HG03442 (cell line): ENCODE data around the gene MORN3.
"Not testable (repeated sequence)": the region's sequence is repeated elsewhere in the genome, so short reads cannot be mapped to it uniquely, and the experiment has no call there.

Source experiments
- ATAC-seq: cut with Tn5 transposase; IDR thresholded peaks from one replicate; pipeline ENCODE4 v1.9.1; 2021; ENCODE audit warnings: mild to moderate bottlenecking, moderate library complexity; ENCODE audit not compliant: unreplicated experiment

The MORN3 gene

GRCh38 chr12:121641343-121641630 is 28.2 kb downstream of the MORN3 start:
- ATAC-seq: no peak

- no peak for ATAC-seq
Measured at GRCh38 chr12:121638298-121639202, 30.9 kb downstream of the MORN3 start.

DNA sequence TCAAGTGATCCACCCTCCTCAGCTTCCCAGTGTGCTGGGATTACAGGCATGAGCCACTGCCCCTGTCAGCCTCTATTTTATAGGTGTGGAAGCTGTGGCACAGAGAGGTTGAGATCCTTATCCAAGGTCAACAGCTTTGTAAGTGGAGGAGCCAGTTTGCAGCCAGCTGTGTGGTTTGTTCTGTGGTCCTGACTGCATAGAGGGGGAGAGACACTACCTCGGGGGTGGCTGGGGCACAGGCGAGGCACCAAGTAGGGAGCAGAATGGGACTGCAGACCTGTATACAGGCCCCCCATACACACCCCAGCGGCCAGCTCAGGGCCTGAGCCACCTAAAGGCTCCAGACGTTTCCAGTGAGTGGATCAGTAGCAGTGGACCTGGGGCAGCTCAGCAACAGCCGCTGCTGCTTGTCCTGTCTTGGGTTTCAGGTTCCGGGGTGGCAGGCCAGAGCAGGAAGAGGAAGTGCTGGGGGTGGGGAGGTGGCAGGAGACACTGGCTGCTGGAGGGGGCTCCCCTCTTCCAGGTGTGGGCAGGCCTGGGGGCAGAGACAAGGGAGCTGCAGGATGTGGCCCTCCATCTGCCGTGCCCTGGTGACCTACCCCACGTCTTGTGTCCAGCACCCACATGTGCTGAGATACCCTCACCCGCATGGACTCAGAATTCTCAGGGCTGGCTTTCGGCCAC is 32.1 kb downstream of the MORN3 start:
- no peak for ATAC-seq

DNA sequence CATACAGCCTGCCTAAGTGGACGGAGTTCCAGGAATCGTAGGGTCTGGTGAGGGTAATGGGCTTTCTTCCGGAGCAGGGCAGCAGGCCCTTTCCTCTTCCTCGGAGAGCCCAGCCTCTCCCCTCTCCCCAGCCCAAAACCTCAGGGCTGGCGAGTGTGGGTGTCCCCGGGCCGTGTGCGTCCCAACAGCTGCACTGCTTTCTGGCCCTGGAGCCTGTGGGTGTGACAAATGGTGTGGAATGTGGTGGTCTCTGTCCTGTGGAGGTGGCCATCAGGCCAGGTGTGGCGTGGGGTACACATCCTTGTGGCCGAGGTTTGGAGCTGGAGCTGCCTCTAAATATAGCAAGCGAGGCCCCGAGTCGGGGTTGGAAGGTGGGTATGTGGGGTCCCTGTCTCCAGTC is 34.6 kb downstream of the MORN3 start:
- no peak for ATAC-seq

GRCh38 chr12:121633833-121634196 is 35.6 kb downstream of the MORN3 start:
- not testable (repeated sequence) for ATAC-seq

DNA sequence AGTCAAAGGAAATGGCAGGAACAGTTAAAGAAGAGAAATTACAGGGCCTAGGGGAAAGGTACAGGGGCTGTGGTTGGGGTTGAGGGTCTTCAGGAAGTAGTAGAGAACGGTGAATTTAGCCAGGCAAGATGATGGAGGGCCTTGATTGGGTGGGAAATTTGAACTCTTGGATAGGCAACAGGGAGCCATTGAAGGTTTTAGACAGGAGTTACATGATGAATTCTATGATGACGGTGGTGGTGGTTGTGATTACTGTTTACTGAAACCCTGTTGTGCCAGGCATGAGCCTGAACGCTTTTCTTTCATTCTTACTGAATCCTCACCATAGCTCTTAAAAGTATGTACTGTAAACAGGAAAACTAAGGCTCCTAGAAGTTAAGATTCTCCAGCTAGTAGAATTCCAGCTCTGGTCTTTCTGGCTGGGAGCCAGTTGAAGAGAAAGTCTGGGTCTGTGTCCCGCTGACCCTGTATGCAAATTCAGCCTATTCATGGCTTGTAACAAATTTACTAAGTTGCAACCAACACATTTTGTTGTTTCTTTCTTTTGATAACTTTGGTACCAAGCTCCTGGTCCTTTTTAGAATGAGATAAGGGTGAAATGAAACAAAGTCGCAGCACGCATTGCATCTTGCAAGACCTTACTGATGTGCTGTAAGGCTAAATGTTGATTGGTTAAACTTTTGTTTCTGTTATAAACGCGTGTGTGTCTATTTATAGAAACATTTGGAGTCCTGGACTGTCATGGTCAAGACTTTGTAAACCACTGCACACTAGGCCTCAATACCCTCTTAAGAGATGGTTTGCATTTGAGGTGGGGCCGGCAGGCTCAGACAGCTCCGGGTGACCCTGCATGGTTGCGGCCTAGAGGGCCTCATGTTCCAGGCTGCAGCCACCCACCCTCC is 37.1 kb downstream of the MORN3 start:
- no peak for ATAC-seq

- ATAC-seq: no peak
Measured at GRCh38 chr12:121630791-121631355, 38.6 kb downstream of the MORN3 start.

DNA sequence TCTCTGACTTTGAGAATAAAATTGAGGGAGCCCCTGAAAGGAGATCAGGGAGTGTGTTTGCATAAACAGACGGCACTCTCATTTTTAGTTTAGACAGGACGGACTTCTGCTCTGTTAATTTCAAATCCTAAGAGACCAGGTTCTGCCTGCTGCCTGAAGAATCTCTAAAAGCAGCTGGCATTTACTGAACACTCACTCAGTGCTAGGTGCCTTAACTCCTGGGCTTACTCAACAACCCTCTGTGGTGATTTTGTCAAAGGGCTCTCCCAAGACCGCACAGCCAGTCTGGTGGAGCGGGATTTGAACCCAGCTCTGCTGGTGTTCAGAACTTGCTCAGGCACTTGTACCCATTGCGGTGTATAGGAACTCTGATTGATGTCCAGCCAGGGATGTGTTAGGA is 40.9 kb downstream of the MORN3 start:
- ATAC-seq: no peak

DNA sequence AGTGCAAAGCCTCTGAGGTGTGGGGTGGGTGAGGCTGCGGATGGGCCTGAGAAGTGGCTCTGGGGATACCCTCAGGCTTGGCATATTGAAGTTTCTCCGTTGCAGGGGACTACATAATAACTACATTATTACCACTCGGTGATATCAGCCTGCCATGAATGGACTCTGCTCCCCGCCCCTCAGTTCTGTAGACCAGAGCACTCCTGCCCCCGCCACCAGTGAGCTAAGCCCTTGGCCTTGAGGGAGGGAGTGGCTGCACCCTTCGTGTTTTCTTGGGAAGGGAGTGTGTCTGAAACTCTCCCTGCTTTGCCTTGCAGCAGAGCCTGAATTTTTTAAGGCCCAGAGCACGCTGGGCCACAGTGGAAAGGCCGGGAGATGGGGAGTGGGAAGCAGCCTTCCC is 41.4 kb downstream of the MORN3 start:
- no peak for ATAC-seq

DNA sequence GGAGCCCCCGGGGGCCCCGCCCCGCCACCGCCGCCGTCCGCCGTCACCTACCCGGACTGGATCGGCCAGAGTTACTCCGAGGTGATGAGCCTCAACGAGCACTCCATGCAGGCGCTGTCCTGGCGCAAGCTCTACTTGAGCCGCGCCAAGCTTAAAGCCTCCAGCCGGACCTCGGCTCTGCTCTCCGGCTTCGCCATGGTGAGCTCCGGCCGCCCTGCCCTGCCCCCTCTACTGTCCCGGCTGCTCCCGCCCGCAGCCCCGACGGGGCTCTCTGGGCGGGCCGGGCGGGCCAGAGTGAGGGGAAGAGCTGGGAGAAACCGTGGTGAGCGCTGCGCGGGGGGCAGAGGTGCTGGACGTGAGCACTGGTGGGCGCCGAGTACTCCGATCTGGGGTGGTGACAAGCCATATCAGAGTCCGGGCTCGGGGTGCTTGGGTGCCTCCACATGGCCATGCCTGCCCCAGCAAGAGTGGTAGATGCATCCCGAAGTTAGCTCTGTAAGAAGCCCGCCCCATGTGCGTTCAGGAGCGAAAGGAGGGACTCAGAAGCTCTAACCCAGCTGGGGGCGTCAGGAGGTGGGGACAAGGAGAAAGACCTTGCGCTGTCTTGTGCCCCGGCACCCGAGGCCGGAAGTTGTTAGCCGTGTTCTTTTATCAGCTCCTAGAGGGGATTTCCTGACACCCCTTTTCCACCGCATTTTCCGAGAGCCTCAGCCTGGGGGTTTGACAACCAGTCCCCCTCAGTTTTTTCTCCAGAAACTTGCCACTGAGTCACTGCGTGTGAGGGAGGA is 42.4 kb downstream of the MORN3 start:
- ATAC-seq: peak; percentile 25

DNA sequence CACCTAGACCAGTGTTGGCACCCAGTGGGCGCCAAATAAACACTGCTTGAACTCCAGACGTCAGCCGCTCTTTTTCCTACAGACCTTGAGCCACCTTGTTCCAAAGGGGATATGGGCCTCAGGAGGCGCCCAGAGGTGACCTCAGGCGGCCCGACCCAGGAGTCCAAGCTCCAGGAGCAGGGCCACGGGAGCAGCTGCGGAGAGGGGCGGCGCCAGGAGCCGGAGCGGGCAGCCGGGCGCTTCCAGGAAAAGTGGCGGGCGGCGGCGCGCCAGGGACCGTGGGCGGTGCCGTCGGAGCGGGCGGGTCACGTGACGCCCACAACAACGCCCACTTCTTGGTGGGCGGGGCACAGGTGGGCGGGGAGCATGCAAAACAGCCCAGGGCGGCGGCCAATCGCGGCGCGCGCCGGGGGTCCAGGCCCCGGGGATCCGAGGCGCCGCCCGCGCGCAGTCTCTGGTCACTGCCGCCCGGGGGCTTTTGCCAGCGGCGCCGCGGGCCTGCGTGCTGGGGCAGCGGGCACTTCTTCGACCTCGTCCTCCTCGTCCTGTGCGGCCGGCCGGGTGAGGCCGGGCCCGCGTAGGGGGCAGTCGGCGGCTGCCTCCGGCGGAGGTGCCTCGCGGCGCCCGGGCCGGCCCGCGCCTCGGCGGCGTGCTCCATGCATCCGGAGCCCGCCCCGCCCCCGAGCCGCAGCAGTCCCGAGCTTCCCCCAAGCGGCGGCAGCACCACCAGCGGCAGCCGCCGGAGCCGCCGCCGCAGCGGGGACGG is 43.2 kb downstream of the MORN3 start, which contains the start of gene ORAI1:
Gene ORAI1 (plus strand): TSS at position 444 of the 766 bp plus-strand sequence.
- ATAC-seq: peak; percentile 69

DNA sequence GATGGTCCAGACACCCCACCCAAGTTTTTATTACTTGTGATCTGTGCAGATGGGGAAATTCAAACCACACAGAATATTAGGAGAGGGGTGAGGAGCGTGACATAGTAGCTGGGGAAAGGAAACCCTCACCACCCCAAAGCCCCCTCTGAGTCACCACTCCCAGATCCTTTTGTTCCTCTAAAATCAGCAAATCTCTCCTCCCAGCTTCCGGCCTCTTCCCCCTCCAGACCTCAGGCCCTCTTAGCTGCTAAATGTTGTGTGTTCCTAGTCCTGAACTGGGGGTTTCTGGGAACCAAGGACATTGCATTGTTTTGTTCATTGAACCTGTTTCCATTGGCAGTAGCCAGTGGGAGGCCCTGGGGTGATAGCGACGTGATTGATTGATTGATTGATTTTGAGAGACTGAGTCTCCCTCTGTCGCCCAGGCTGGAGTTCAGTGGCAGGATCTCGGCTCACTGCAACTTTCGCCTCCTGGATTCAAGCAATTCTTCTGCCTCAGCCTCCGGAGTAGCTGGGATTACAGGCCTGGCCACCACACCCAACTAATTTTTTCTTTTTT is 49.0 kb downstream of the MORN3 start:
- no peak for ATAC-seq

DNA sequence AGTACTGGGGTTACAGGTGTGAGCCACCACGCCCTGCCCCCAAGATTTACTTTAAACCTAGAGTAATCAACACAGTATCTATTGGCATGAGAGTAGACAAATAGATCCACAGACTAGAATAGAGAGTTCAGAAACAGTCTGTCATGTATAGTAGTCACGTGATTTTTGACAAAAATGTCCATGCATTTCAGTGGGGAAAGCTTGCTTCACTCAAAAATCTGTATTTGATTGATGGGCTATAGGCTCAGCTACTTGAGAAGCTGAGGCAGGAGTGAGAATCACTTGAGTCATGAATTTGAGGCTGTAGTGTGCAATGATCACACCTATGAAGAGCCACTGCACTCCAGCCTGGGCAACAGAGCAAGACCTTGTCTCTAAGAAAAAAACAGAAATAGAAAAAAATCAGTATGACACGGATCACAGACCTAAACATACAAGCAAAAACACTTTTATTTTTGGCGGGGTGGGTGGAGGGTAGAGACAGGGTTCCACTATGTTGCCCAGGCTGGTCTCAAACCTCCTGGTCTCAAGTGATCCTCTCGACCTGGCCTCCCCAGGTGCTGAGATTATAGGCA is 50.7 kb downstream of the MORN3 start:
- ATAC-seq: no peak

GRCh38 chr12:121614872-121615467 is 54.5 kb downstream of the MORN3 start:
- no peak for ATAC-seq

DNA sequence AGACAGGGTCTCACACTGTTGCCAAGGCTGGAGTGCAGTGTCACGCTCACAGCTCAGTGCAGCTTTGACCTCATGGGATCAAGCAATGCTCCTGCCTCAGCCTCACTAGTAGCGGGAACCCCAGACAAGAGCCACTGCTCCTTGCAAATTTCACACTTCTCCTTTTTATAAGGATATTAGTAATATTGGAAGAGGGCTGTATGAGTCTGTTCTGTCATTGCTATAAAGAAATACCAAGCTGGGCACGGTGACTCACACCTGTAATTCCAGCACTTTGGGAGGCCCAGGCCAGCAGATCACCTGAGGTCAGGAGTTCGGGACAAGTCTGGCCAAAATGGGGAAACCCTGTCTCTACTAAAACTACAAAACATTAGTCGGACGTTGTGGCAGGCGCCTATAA is 56.0 kb downstream of the MORN3 start:
- no peak for ATAC-seq

- ATAC-seq: no peak
Measured at GRCh38 chr12:121611306-121611705, 58.1 kb downstream of the MORN3 start.

GRCh38 chr12:121610239-121611149 is 59.0 kb downstream of the MORN3 start:
- ATAC-seq: no peak
